ENCODE measurements around the gene DOC2A. TPM values are rescaled to one million over a fixed set of nuclear protein-coding genes. Genes with fewer than 3 reads are reported as not detected.

DOC2A gene
- total and polyA plus RNA-seq, 12 donors: 0.27 to 2.7 (median 0.55) TPM; not detected in 6

DNA sequence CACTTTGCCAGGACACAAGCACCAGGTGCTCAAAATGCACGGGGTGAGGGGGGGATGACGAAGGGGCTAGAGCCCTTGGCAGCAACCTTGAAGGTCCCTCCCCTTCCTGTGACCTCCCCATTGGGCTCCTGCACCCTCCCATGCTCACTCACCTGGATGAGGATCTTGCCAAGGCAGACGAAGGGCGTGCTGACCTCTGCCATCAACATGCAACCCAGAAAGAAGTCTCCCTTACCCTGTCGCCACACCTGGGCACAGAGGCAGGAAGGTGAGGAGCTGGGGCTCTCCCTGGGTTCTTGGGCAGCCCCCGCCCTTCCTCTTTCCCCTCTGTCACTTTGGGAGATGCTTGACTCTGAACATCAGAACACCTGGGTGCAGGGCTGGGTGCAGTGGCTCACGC lies 14.7 kb upstream of the DOC2A start:
- H3K9me3 ChIP-seq: no peaks in the 10 kb centered on the region
- WGBS, 2 donors: 66 to 69% methylated on average over 7 of the region's 7 CpGs
- peaks cover 4 to 55% (median 44%) of the 10 kb centered on the region in 7 donors for H3K27me3 ChIP-seq
- no peak overlapping the region for H3K4me3 ChIP-seq
- intact Hi-C loops (cut with DNase I): loop anchor here in 3 of 10 donors (5.0 to 10.0 kb wide), 3 partner anchors 323 to 331 kb away; no protein-coding TSS in a partner anchor
- TF ChIP-seq, protein P1, sequence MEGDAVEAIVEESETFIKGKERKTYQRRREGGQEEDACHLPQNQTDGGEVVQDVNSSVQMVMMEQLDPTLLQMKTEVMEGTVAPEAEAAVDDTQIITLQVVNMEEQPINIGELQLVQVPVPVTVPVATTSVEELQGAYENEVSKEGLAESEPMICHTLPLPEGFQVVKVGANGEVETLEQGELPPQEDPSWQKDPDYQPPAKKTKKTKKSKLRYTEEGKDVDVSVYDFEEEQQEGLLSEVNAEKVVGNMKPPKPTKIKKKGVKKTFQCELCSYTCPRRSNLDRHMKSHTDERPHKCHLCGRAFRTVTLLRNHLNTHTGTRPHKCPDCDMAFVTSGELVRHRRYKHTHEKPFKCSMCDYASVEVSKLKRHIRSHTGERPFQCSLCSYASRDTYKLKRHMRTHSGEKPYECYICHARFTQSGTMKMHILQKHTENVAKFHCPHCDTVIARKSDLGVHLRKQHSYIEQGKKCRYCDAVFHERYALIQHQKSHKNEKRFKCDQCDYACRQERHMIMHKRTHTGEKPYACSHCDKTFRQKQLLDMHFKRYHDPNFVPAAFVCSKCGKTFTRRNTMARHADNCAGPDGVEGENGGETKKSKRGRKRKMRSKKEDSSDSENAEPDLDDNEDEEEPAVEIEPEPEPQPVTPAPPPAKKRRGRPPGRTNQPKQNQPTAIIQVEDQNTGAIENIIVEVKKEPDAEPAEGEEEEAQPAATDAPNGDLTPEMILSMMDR (IDR thresholded peaks at IDR 0.05): no peak
- no peak for ATAC-seq
- no peaks in the 10 kb centered on the region for H3K36me3 ChIP-seq
- DNase-seq: no peak
- no peak overlapping the region for H3K27ac ChIP-seq
- peaks cover 0 to 12% (median 9%) of the 10 kb centered on the region in 9 donors for H3K4me1 ChIP-seq

DNA sequence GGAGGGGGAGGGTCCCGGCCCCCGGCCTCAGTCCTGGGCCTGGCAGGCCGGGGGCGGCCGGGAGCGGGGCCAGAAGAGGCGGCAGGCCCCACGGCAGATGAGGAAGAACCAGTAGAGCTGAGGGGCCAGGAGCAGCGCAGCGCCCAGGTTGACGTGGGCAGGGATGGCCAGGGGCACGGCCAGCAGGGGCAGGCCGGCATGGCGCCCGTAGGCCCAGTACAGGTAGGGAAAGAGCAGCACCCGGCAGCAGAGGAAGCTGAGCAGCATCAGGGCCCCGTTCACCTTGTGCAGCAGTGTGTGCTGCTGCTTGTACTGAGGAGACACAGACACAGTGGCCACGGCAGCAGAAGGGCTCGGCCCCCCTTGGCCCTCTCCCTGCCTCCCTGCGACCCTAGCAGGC lies 14.3 kb upstream of the DOC2A start:
- TF ChIP-seq, protein P1 (IDR thresholded peaks at IDR 0.05): no peak
- Histone ChIP-seq H3K4me1 (peaks cover 0 to 12% (median 9%) of the 10 kb centered on the region in 9 donors), H3K27me3 (peaks cover 4 to 52% (median 40%) of the 10 kb centered on the region in 7 donors), H3K27ac (no peak overlapping the region), H3K9me3 (no peaks in the 10 kb centered on the region), H3K36me3 (no peaks in the 10 kb centered on the region), H3K4me3 (no peak overlapping the region)
- no peak for ATAC-seq
- 71 to 73% methylated on average over 20 of the region's 20 CpGs for WGBS, 2 donors
- intact Hi-C loops (cut with DNase I): loop anchor here in 3 of 10 donors (5.0 to 10.0 kb wide), 3 partner anchors 323 to 330 kb away; no protein-coding TSS in a partner anchor
- no peak for DNase-seq

DNA sequence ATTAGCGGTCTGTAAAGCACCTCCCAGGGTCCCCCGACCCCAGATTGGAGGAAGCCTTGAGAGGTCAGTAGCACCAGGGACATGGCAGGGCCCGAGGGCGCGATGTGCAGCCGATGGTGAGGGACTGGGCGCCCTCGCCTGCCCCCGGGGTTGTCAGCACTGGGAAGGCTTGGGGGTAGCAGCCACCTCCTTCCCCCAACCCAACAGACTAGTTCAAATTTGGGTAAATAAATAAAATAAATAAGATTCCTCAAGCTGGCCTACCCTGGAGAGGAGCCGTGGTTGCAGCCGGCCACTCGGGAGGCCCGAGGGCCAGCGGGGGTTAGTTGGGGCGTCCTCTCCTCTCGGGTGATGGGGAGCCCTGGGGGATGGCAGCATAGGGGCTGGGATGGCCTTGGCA lies 13.6 kb upstream of the DOC2A start:
- Histone ChIP-seq H3K27me3 (peaks cover 4 to 45% (median 32%) of the 10 kb centered on the region in 7 donors), H3K4me3 (no peak overlapping the region), H3K4me1 (peaks cover 0 to 12% (median 9%) of the 10 kb centered on the region in 9 donors), H3K9me3 (no peaks in the 10 kb centered on the region), H3K27ac (no peak overlapping the region), H3K36me3 (no peaks in the 10 kb centered on the region)
- TF ChIP-seq, protein P1 (IDR thresholded peaks at IDR 0.05): no peak
- WGBS, 2 donors: 79 to 80% methylated on average over 16 of the region's 16 CpGs
- ATAC-seq (no peak), DNase-seq (no peak)
- intact Hi-C loops (cut with DNase I): loop anchor here in 7 of 10 donors (5.0 to 10.0 kb wide), 4 partner anchors 162 to 330 kb away; partner anchors contain the start of gene CDIPT (in 1 of the 7)

DNA sequence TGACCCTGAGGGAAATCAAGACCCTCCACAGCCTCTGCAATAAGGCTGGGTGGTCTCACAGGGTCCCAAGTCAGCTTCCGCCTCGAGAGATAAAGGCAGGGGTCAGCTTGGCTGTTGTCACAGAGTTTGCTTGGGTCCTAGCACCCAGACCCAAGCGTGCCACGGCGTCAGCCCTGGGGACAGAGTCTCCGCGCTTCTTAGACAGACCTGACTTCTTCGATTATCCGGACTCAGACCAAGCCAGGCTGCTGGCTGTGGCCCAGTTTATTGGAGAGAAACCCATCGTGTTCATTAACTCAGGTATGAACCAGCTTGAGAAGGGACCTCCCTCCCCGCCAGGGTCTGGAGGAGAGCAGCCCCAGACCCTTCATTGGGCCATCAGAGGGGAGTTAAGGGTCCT lies 12.8 kb upstream of the DOC2A start:
- Histone ChIP-seq H3K9me3 (no peaks in the 10 kb centered on the region), H3K27me3 (peaks cover 0 to 36% (median 24%) of the 10 kb centered on the region in 7 donors), H3K4me3 (no peak overlapping the region), H3K36me3 (no peaks in the 10 kb centered on the region), H3K27ac (no peak overlapping the region), H3K4me1 (peaks cover 0 to 12% (median 9%) of the 10 kb centered on the region in 9 donors)
- TF ChIP-seq, protein P1 (IDR thresholded peaks at IDR 0.05): no peak
- DNase-seq (no peak), ATAC-seq (no peak)
- intact Hi-C loops (cut with DNase I): loop anchor here in 7 of 10 donors (5.0 to 10.0 kb wide), 4 partner anchors 161 to 329 kb away; partner anchors contain the start of gene CDIPT (in 1 of the 7)
- 80 to 82% methylated on average over 11 of the region's 11 CpGs for WGBS, 2 donors

Measured in heart right ventricle (tissue), 16 donors.